Measurements from ENCODE around the gene AMH.

DNA sequence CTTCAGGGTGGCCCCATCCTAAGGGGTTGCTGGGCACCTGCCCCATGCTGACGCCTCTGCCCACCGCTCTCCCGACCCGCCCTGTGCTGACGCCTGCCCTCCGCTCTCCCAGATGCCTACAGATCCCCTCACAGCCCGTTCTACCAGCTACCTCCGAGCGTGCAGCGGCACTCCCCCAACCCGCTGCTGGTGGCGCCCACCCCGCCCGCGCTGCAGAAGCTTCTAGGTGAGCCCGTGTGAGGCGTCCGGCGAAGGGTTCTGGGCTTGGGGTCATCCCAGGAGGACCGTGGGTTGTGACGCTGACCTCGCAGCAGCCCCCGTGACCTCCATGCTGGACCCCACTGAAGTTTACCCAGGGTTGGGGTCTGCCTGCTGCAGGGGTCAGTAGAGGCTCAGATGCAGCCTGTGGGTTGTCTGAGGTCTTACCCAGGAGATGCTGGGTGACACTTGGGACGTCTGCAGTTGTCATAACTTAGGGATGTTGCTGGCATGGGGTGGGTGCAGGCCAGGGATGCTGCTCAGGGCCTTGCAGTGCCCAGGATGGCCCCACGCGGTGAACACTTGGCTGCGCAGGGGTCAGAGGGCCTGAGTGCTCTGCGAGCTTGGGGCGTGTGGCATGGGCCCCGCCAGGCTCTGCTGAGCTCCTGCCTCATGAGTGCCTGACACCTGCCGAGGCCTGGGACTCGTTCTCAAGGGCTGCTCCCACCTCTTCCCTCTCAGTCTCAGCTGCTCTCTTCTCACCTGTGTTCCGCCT, 38.0 kb upstream of the AMH start:
- TF ChIP-seq, protein P1, sequence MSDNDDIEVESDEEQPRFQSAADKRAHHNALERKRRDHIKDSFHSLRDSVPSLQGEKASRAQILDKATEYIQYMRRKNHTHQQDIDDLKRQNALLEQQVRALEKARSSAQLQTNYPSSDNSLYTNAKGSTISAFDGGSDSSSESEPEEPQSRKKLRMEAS (IDR thresholded peaks at IDR 0.05) = no peak
- TF ChIP-seq, protein P2, sequence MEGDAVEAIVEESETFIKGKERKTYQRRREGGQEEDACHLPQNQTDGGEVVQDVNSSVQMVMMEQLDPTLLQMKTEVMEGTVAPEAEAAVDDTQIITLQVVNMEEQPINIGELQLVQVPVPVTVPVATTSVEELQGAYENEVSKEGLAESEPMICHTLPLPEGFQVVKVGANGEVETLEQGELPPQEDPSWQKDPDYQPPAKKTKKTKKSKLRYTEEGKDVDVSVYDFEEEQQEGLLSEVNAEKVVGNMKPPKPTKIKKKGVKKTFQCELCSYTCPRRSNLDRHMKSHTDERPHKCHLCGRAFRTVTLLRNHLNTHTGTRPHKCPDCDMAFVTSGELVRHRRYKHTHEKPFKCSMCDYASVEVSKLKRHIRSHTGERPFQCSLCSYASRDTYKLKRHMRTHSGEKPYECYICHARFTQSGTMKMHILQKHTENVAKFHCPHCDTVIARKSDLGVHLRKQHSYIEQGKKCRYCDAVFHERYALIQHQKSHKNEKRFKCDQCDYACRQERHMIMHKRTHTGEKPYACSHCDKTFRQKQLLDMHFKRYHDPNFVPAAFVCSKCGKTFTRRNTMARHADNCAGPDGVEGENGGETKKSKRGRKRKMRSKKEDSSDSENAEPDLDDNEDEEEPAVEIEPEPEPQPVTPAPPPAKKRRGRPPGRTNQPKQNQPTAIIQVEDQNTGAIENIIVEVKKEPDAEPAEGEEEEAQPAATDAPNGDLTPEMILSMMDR (IDR thresholded peaks at IDR 0.05; ENCODE audit: low read depth, low read length, missing input control) = no peak
- no peak for TF ChIP-seq FOXA1 (IDR thresholded peaks at IDR 0.05)
- TF ChIP-seq, protein P3, sequence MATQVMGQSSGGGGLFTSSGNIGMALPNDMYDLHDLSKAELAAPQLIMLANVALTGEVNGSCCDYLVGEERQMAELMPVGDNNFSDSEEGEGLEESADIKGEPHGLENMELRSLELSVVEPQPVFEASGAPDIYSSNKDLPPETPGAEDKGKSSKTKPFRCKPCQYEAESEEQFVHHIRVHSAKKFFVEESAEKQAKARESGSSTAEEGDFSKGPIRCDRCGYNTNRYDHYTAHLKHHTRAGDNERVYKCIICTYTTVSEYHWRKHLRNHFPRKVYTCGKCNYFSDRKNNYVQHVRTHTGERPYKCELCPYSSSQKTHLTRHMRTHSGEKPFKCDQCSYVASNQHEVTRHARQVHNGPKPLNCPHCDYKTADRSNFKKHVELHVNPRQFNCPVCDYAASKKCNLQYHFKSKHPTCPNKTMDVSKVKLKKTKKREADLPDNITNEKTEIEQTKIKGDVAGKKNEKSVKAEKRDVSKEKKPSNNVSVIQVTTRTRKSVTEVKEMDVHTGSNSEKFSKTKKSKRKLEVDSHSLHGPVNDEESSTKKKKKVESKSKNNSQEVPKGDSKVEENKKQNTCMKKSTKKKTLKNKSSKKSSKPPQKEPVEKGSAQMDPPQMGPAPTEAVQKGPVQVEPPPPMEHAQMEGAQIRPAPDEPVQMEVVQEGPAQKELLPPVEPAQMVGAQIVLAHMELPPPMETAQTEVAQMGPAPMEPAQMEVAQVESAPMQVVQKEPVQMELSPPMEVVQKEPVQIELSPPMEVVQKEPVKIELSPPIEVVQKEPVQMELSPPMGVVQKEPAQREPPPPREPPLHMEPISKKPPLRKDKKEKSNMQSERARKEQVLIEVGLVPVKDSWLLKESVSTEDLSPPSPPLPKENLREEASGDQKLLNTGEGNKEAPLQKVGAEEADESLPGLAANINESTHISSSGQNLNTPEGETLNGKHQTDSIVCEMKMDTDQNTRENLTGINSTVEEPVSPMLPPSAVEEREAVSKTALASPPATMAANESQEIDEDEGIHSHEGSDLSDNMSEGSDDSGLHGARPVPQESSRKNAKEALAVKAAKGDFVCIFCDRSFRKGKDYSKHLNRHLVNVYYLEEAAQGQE (IDR thresholded peaks at IDR 0.05) = no peak
- TF ChIP-seq TAF1 (conservative IDR thresholded peaks at IDR 0.05) = no peak
- TF ChIP-seq JUND (IDR thresholded peaks at IDR 0.05) = no peak
- TF ChIP-seq RAD21 (IDR thresholded peaks at IDR 0.05) = no peak
